SK-N-SH (cell line): ENCODE measurements around the gene XPR1. TPM values are rescaled to one million over a fixed set of nuclear protein-coding genes. Genes with fewer than 3 reads are reported as not detected.

Source experiments
- CTCF ChIA-PET: fragments of 300-600, 350-600 bp; formaldehyde crosslinking; extraction: SDS; loops from one replicate; lab custom pipeline; 2021; lab: Yijun Ruan, JAX
- POLR2A ChIA-PET: fragments of 350-600 bp; sonication (Branson Sonifier 250); formaldehyde crosslinking; extraction: SDS; loops from one replicate; lab custom pipeline; 2020; ENCODE audit warnings: antibody characterized with exemption, inconsistent platforms; lab: Yijun Ruan, JAX
- DNase-seq: peaks from one replicate; pipeline ENCODE4 v3.0.0; 2012
- H2AFZ ChIP-seq: fragments of 200-600 bp; sonication (generic); 2 replicates; pipeline ENCODE4 v1.8.1; 2016; ENCODE audit warnings: antibody characterized with exemption, mild to moderate bottlenecking, low read depth
- H3F3A ChIP-seq: fragments of 200-600 bp; sonication (generic); replicated peaks from 2 replicates; pipeline ENCODE3; 2016; ENCODE audit warnings: antibody characterized with exemption, mild to moderate bottlenecking; ENCODE audit not compliant: insufficient read depth
- H3K27ac ChIP-seq, 2 experiments: fragments of 200-500 bp in 1 of 2; fragments of 200-600 bp in 1 of 2; sonication (Bioruptor generic) in 1 of 2; sonication (generic), shearing (Covaris generic) in 1 of 2; 2 replicates each; pipeline versions ENCODE4 v1.5.1 to v1.6.1; 2014 to 2016; ENCODE audit warnings: low read depth in 2 of 2, inconsistent platforms in 1 of 2, low read length in 1 of 2, mild to moderate bottlenecking in 1 of 2, mixed read lengths in 1 of 2
- H3K27me3 ChIP-seq: fragments of 200-600 bp; sonication (generic), shearing (Covaris generic); 2 replicates; pipeline ENCODE4 v1.6.1; 2016; ENCODE audit warnings: mixed run types; ENCODE audit not compliant: insufficient read depth
- H3K36me3 ChIP-seq, 2 experiments: fragments of 200-500 bp in 1 of 2; fragments of 200-600 bp in 1 of 2; sonication (Bioruptor generic) in 1 of 2; sonication (generic) in 1 of 2; replicated peaks in 1 of 2; 2 replicates each; pipeline versions ENCODE3 to v1.5.1; 2014 to 2016; ENCODE audit warnings: low read length in 1 of 2, mild to moderate bottlenecking in 1 of 2; ENCODE audit not compliant: insufficient read depth in 2 of 2, control insufficient read depth in 1 of 2
- H3K4me1 ChIP-seq, 2 experiments: fragments of 200-500 bp in 1 of 2; fragments of 200-600 bp in 1 of 2; sonication (Bioruptor generic) in 1 of 2; sonication (generic), shearing (Covaris generic) in 1 of 2; 2 replicates each; pipeline versions ENCODE4 v1.5.1 to v1.6.1; 2014 to 2016; ENCODE audit warnings: low read depth in 1 of 2, low read length in 1 of 2, mixed run types in 1 of 2; ENCODE audit not compliant: insufficient read depth in 2 of 2, control insufficient read depth in 1 of 2
- H3K4me2 ChIP-seq: fragments of 200-600 bp; sonication (generic), shearing (Covaris generic); 2 replicates; pipeline ENCODE4 v1.6.1; 2017; ENCODE audit warnings: mixed run types
- H3K4me3 ChIP-seq, 2 experiments: fragments of 200-500 bp in 1 of 2; fragments of 200-600 bp in 1 of 2; sonication (Bioruptor generic) in 1 of 2; sonication (generic), shearing (Covaris generic) in 1 of 2; 2 replicates each; pipeline versions ENCODE4 v1.5.1 to v1.8.1; 2014 to 2016; ENCODE audit warnings: low read depth in 2 of 2, inconsistent platforms in 1 of 2, low read length in 1 of 2, mild to moderate bottlenecking in 1 of 2, mixed read lengths in 1 of 2, moderate library complexity in 1 of 2
- H3K79me2 ChIP-seq: fragments of 200-600 bp; sonication (generic); 2 replicates; pipeline ENCODE4 v1.8.1; 2017; ENCODE audit warnings: mild to moderate bottlenecking; ENCODE audit not compliant: insufficient read depth
- H3K9ac ChIP-seq: fragments of 200-600 bp; sonication (generic); 2 replicates; pipeline ENCODE4 v1.6.1; 2017; ENCODE audit warnings: mixed run types
- H3K9me2 ChIP-seq: fragments of 200-600 bp; sonication (generic); 2 replicates; pipeline ENCODE4 v1.6.1; 2017; ENCODE audit warnings: mixed run types
- H3K9me3 ChIP-seq: fragments of 200-600 bp; sonication (generic); 2 replicates; pipeline ENCODE4 v1.6.1; 2017; ENCODE audit warnings: mixed run types, mild to moderate bottlenecking, moderate library complexity
- H4K20me1 ChIP-seq: fragments of 200-600 bp; sonication (generic); 2 replicates; pipeline ENCODE4 v1.6.1; 2017; ENCODE audit warnings: mild to moderate bottlenecking, mixed run types; ENCODE audit not compliant: insufficient read depth
- CHD2 ChIP-seq: fragments of 150-350 bp; IDR thresholded peaks from 2 replicates; pipeline ENCODE4 v1.6.1; 2018; ENCODE audit warnings: low read length; ENCODE audit not compliant: partially characterized antibody
- CTCF ChIP-seq: fragments of 200-600 bp; sonication (generic); IDR thresholded peaks from 2 replicates; pipeline ENCODE4 v1.6.1; 2017; ENCODE audit warnings: antibody characterized with exemption, mild to moderate bottlenecking, moderate library complexity
- FOXJ3 ChIP-seq: sonication (generic); formaldehyde crosslinking; IDR thresholded peaks from 2 replicates; pipeline ENCODE4 v1.5.1; 2020; ENCODE audit warnings: mild to moderate bottlenecking, missing genetic modification reagents
- FOXM1 ChIP-seq: IDR thresholded peaks from 2 replicates; pipeline ENCODE4 v1.4.0; 2012; ENCODE audit warnings: low read depth, mild to moderate bottlenecking
- GABPA ChIP-seq: IDR thresholded peaks from 2 replicates; pipeline ENCODE4 v1.4.0; 2012; ENCODE audit warnings: low read depth, mild to moderate bottlenecking
- GATA2 ChIP-seq: sonication (generic); formaldehyde crosslinking; IDR thresholded peaks from 2 replicates; pipeline ENCODE4 v1.5.0; 2020; ENCODE audit warnings: mild to moderate bottlenecking, missing genetic modification reagents
- JUND ChIP-seq: IDR thresholded peaks from 2 replicates; pipeline ENCODE4 v1.4.0; 2012
- MAX ChIP-seq: IDR thresholded peaks from 2 replicates; pipeline ENCODE4 v1.4.0; 2012; ENCODE audit warnings: low read depth
- MEF2A ChIP-seq: IDR thresholded peaks from 2 replicates; pipeline ENCODE4 v1.4.0; 2012; ENCODE audit warnings: low read depth, borderline replicate concordance
- MXI1 ChIP-seq: IDR thresholded peaks from 2 replicates; pipeline ENCODE4 v1.6.1; 2012; ENCODE audit warnings: mild to moderate bottlenecking, low read depth, low read length, improper control_type of control experiment
- POLR2AphosphoS5 ChIP-seq: IDR thresholded peaks from 2 replicates; pipeline ENCODE4 v1.6.1; 2012; ENCODE audit warnings: low read depth, low read length
- RAD21 ChIP-seq: IDR thresholded peaks from 2 replicates; pipeline ENCODE4 v1.6.1; 2012; ENCODE audit warnings: mild to moderate bottlenecking, low read length
- RCOR1 ChIP-seq: fragments of 150-350 bp; IDR thresholded peaks from 2 replicates; pipeline ENCODE4 v1.6.1; 2017; ENCODE audit warnings: antibody characterized with exemption, low read length
- RFX5 ChIP-seq: IDR thresholded peaks from 2 replicates; pipeline ENCODE4 v1.6.1; 2012; ENCODE audit warnings: mild to moderate bottlenecking, improper control_type of control experiment, low read length
- TAF1 ChIP-seq: IDR thresholded peaks from 2 replicates; pipeline ENCODE4 v1.6.1; 2012; ENCODE audit warnings: low read depth, mild to moderate bottlenecking, low read length, moderate library complexity, borderline replicate concordance
- TEAD4 ChIP-seq: IDR thresholded peaks from 2 replicates; pipeline ENCODE4 v1.4.0; 2012; ENCODE audit warnings: mild to moderate bottlenecking, borderline replicate concordance; ENCODE audit not compliant: insufficient read depth
- USF1 ChIP-seq: IDR thresholded peaks from 2 replicates; pipeline ENCODE4 v1.4.0; 2012; ENCODE audit warnings: low read depth, borderline replicate concordance
- YY1 ChIP-seq: IDR thresholded peaks from 2 replicates; pipeline ENCODE4 v1.4.0; 2012; ENCODE audit warnings: low read depth, mild to moderate bottlenecking
- WGBS: methylation state at CpG from one replicate; pipeline ENCODE4 v1.1.6; 2017; ENCODE audit warnings: low lambda C conversion rate; 5-methylcytosine and 5-hydroxymethylcytosine counted together
- polyA plus RNA-seq, 3 experiments: library from polyadenylated mRNA; depleted of rRNA; stranded (reverse); fragments of >200 nt; gene quantifications; 2 replicates each; pipeline ENCODE4 v1.2.3, GENCODE V29; 2012

XPR1 gene
- 7.9 and 11.5 TPM in 2 replicates for polyA plus RNA-seq (2012; rRNA removed)
- 11.4 and 12.2 TPM in 2 replicates for polyA plus RNA-seq (2012; cell fraction: cytosol; rRNA removed)
- 4.1 and 6.8 TPM in 2 replicates for polyA plus RNA-seq (2012; cell fraction: nucleus; rRNA removed)

GRCh38 chr1:180631766-180632325 lies at the start of gene XPR1:
Gene XPR1 (plus strand): TSS chr1:180632022. CDS start chr1:180632202, 180 bp downstream.
- DNase-seq, result peak; percentile 95
- Histone ChIP-seq H3K9me3 (no peaks in the 10 kb centered on the region), H3K36me3 (no peaks in the 10 kb centered on the region), H2AFZ (peak within 1 kb of the TSS; percentile 85), H3K4me1 (peaks cover 20 to 22% of the 10 kb centered on the region in 2 experiments; a peak in 3 of 4 replicates), H3K9me2 (no peaks in the 10 kb centered on the region), H3K9ac (peak within 1 kb of the TSS; percentile 78), H4K20me1 (peaks cover 19% of the 10 kb centered on the region), H3F3A (peaks cover 3% of the 10 kb centered on the region), H3K4me2 (peak within 1 kb of the TSS; percentile 80), H3K79me2 (peaks cover 42% of the 10 kb centered on the region), H3K27me3 (no peaks in the 10 kb centered on the region), H3K4me3 (peak within 1 kb of the TSS; percentile 72 to 99), H3K27ac (peak within 1 kb of the TSS; percentile 85 to 95)
- CTCF ChIA-PET, result interaction anchor here (0.9 to 3.9 kb wide), 12 partner anchors 11 to 231 kb away, joined by 3 to 27 read pairs (median 4); no protein-coding TSS in a partner anchor
- under 1% methylated on average over 13 of the region's 41 CpGs for WGBS
- TF ChIP-seq TAF1 (peak; percentile 96), YY1 (peak; percentile 87), JUND (no peak), RFX5 (no peak), MAX (peak; percentile 62; the same call in 1 of the 2 replicates), GABPA (no peak), RCOR1 (0 out of 2 replicates have a peak, but pooled peaks have one; percentile 6), CTCF (no peak), RAD21 (peak; percentile 44; the same call in 1 of the 2 replicates), POLR2AphosphoS5 (peak; percentile 62), USF1 (no peak), MXI1 (peak; percentile 16; the same call in 1 of the 2 replicates), GATA2 (CRISPR knock-in tag) (no peak), CHD2 (peak; percentile 17)
- POLR2A ChIA-PET, result interaction anchor here (0.5 to 1.2 kb wide), 3 partner anchors 94 to 133 kb away, joined by 3 to 4 read pairs (median 3); no protein-coding TSS in a partner anchor

- POLR2A ChIA-PET, result no interaction called here
- H3K27ac ChIP-seq, result peak overlapping the region in 1 of 2 experiments; percentile 14; a peak in 1 of 4 replicates
These were observed 47.0 kb upstream of the XPR1 start for GRCh38 chr1:180584869-180585268.

More at GRCh38 chr1:180584869-180585268, 47.0 kb upstream of the XPR1 start:
- CTCF ChIA-PET, result no interaction called here
- H3K9ac ChIP-seq, result no peak overlapping the region
- H3K27me3 ChIP-seq, result no peaks in the 10 kb centered on the region
- no peak for TF ChIP-seq GABPA
- TF ChIP-seq CHD2, result no peak
- no peak for TF ChIP-seq FOXM1
- TF ChIP-seq MXI1, result no peak
- TF ChIP-seq TEAD4, result no peak
- no peak for TF ChIP-seq GATA2 (CRISPR knock-in tag)
- TF ChIP-seq USF1, result no peak
- TF ChIP-seq FOXJ3 (CRISPR knock-in tag), result no peak
- TF ChIP-seq RCOR1, result no peak
- TF ChIP-seq MEF2A, result no peak
- 93% methylated on average over 8 of the region's 8 CpGs for WGBS
- H3K4me2 ChIP-seq, result no peak overlapping the region
- H3F3A ChIP-seq, result peaks cover 7% of the 10 kb centered on the region
- H3K36me3 ChIP-seq, result no peaks in the 10 kb centered on the region
- H4K20me1 ChIP-seq, result no peaks in the 10 kb centered on the region
- no peaks in the 10 kb centered on the region; the same call in 1 of the 2 replicates for H3K9me3 ChIP-seq
- no peaks in the 10 kb centered on the region for H3K79me2 ChIP-seq
- no peak overlapping the region for H3K4me3 ChIP-seq
- no peak for DNase-seq
- peaks cover 0 to 7% of the 10 kb centered on the region in 2 experiments; a peak in 2 of 4 replicates for H3K4me1 ChIP-seq
- no peak overlapping the region for H2AFZ ChIP-seq
- no peaks in the 10 kb centered on the region for H3K9me2 ChIP-seq
